ENCODE measurements around the gene SMKR1. TPM values are rescaled to one million over a fixed set of nuclear protein-coding genes. Genes with fewer than 3 reads are reported as not detected.

The SMKR1 gene
- total and polyA plus RNA-seq, 2 of the 8 experiments (the other 6 are each of a cell fraction or from before 2014, with no cell fraction given): 0.39 to 1.6 TPM

GRCh38 chr7:129553899-129554461 lies 51.6 kb downstream of the SMKR1 start:
- Histone ChIP-seq H3K79me1 (ENCODE audit: low read depth, low read length) (no peaks in the 10 kb centered on the region), H2BK12ac (ENCODE audit: low read depth, low read length) (no peak overlapping the region), H3K27me3 (replicated peaks in 1 of 4; ENCODE audit: control insufficient read depth in 3 of 4, extremely low read depth in 1 of 4, insufficient read depth in 3 of 4, low read length in 3 of 4) (peaks cover 0 to 3% (median 0%) of the 10 kb centered on the region in 4 experiments; a peak in 1 of 7 replicates), H3K4ac (replicated peaks; ENCODE audit: insufficient read length, low read depth, low read length) (no peak overlapping the region), H3K14ac (ENCODE audit: insufficient read length) (no peak overlapping the region), H3K27ac (ENCODE audit: low read depth, low read length) (no peak overlapping the region), H3K36me3 (ENCODE audit: control insufficient read depth in 2 of 4, insufficient read depth in 4 of 4, low read length in 3 of 4) (no peaks in the 10 kb centered on the region), H3K79me2 (ENCODE audit: control insufficient read depth in 1 of 2, insufficient read depth in 2 of 2, low read length in 2 of 2) (no peaks in the 10 kb centered on the region), H4K8ac (ENCODE audit: extremely low read depth, insufficient read depth, low read length) (no peak overlapping the region), H4K20me1 (replicated peaks in 1 of 2; ENCODE audit: control insufficient read depth in 1 of 2, insufficient read depth in 2 of 2, low read length in 2 of 2) (no peaks in the 10 kb centered on the region), H3K56ac (replicated peaks; ENCODE audit: insufficient read length, low read depth, low read length) (no peak overlapping the region), H3K9me3 (ENCODE audit: insufficient read depth in 2 of 2, low read depth in 1 of 2, low read length in 1 of 2) (no peaks in the 10 kb centered on the region), H2BK20ac (ENCODE audit: low read length) (no peak overlapping the region), H3K9ac (replicated peaks in 1 of 4; ENCODE audit: extremely low read depth in 1 of 4, low read depth in 3 of 4, low read length in 3 of 4) (no peak overlapping the region), H3K23me2 (ENCODE audit: low read depth, low read length) (no peaks in the 10 kb centered on the region), H2AFZ (ENCODE audit: low read length) (no peak overlapping the region), H3K4me1 (replicated peaks in 1 of 4; ENCODE audit: control insufficient read depth in 3 of 4, insufficient read depth in 4 of 4, low read length in 3 of 4) (peaks cover 0 to 7% (median 4%) of the 10 kb centered on the region in 4 experiments; a peak in 4 of 7 replicates), H2AK5ac (ENCODE audit: low read depth, low read length) (no peak overlapping the region), H2BK5ac (ENCODE audit: low read depth, low read length) (no peak overlapping the region), H2BK15ac (ENCODE audit: low read length) (no peak overlapping the region), H3K4me3 (ENCODE audit: extremely low read depth in 1 of 4, insufficient read depth in 2 of 4, low read depth in 3 of 4, low read length in 4 of 4) (no peak overlapping the region), H4K91ac (replicated peaks; ENCODE audit: insufficient read length, low read length) (no peak overlapping the region), H2BK120ac (replicated peaks; ENCODE audit: low read depth, low read length) (no peak overlapping the region), H3K18ac (ENCODE audit: extremely low read depth, low read length) (no peak overlapping the region; the same call in 1 of the 2 replicates), H3K23ac (ENCODE audit: insufficient read length) (no peak overlapping the region), H4K5ac (ENCODE audit: insufficient read length, low read depth, low read length) (no peak overlapping the region), H3K4me2 (ENCODE audit: insufficient read depth in 1 of 2, low read depth in 2 of 2, low read length in 2 of 2) (no peak overlapping the region)
- FAIRE-seq: no peak
- CTCF ChIA-PET (ENCODE audit: partially characterized antibody): interaction anchor here (1.3 to 1.5 kb wide), 2 partner anchors 14 to 51 kb away, joined by 3 read pairs; no protein-coding TSS in a partner anchor
- no peak for DNase-seq (ENCODE audit: low read depth in 1 of 2, low spot score in 2 of 2)
- POLR2A ChIA-PET (ENCODE audit: partially characterized antibody): no interaction called here
- 89% methylated on average over 13 of the region's 13 CpGs; no CpG with 5 or more reads in 1 of the 2 experiments for WGBS, 2 experiments (ENCODE audit: extremely low coverage in 1 of 2, insufficient coverage in 1 of 2, insufficient read length in 1 of 2, insufficient replicate concordance in 2 of 2, low coverage in 1 of 2, low lambda C conversion rate in 2 of 2, missing lambda C conversion rate in 1 of 2)
- TF ChIP-seq CEBPB (IDR thresholded peaks at IDR 0.05; ENCODE audit: low read depth, low read length) (no peak), SP1 (IDR thresholded peaks at IDR 0.05; ENCODE audit: low read depth, low read length) (no peak), YY1 (IDR thresholded peaks at IDR 0.05; ENCODE audit: low read depth, low read length) (no peak), RBBP5 (IDR thresholded peaks at IDR 0.05; ENCODE audit: borderline replicate concordance, low read depth, low read length) (no peak), CTCF (IDR thresholded peaks at IDR 0.05; ENCODE audit: control extremely low read depth in 1 of 3, insufficient read depth in 1 of 3, low read depth in 1 of 3, low read length in 3 of 3) (no peak), HDAC2 (IDR thresholded peaks at IDR 0.05; ENCODE audit: borderline replicate concordance in 1 of 2, low read depth in 2 of 2, low read length in 2 of 2) (no peak), GTF2F1 (IDR thresholded peaks at IDR 0.05; ENCODE audit: borderline replicate concordance, low read depth, low read length) (no peak), SIN3A (conservative IDR thresholded peaks at IDR 0.05 in 1 of 2, IDR thresholded peaks at IDR 0.05 in 1 of 2; ENCODE audit: low read depth in 1 of 2, low read length in 2 of 2) (no peak)
